Hepatocyte (in vitro differentiated cells): ENCODE measurements around the gene TMPRSS3. TPM values are rescaled to one million over a fixed set of nuclear protein-coding genes. Genes with fewer than 3 reads are reported as not detected.

Source experiments
- DNase-seq: peaks from one replicate; pipeline ENCODE4 v3.0.0-alpha.2; 2016; ENCODE audit warnings: low spot score
- H2AFZ ChIP-seq: fragments of 200-600 bp; sonication (generic); 2 replicates; pipeline ENCODE4 v1.6.0; 2016; ENCODE audit warnings: antibody characterized with exemption, mild to moderate bottlenecking
- H3K27ac ChIP-seq: fragments of 200-600 bp; sonication (generic); 2 replicates; pipeline ENCODE4 v1.5.1; 2016; ENCODE audit warnings: mild to moderate bottlenecking
- H3K27me3 ChIP-seq: fragments of 200-600 bp; sonication (generic); 2 replicates; pipeline ENCODE4 v1.6.1; 2016
- H3K36me3 ChIP-seq: fragments of 200-600 bp; sonication (generic); replicated peaks from 2 replicates; pipeline ENCODE4 v1.5.1; 2016; ENCODE audit warnings: low read depth; ENCODE audit not compliant: insufficient read depth
- H3K4me1 ChIP-seq: fragments of 200-600 bp; sonication (generic); 2 replicates; pipeline ENCODE4 v1.5.1; 2016; ENCODE audit warnings: mild to moderate bottlenecking, moderate library complexity; ENCODE audit not compliant: insufficient read depth
- H3K4me2 ChIP-seq: fragments of 200-600 bp; sonication (generic); 2 replicates; pipeline ENCODE4 v1.6.0; 2016
- H3K4me3 ChIP-seq: fragments of 200-600 bp; sonication (generic); 2 replicates; pipeline ENCODE4 v1.5.1; 2016; ENCODE audit warnings: mild to moderate bottlenecking
- H3K79me2 ChIP-seq: fragments of 200-600 bp; sonication (generic); 2 replicates; pipeline ENCODE4 v1.6.0; 2017; ENCODE audit warnings: mild to moderate bottlenecking
- H3K9me2 ChIP-seq: fragments of 200-600 bp; sonication (generic); replicated peaks from 2 replicates; pipeline ENCODE4 v1.6.0; 2017; ENCODE audit warnings: mild to moderate bottlenecking; ENCODE audit not compliant: insufficient read depth
- H3K9me3 ChIP-seq: fragments of 200-600 bp; sonication (generic); 2 replicates; pipeline ENCODE4 v1.5.1; 2016; ENCODE audit warnings: low read depth, mild to moderate bottlenecking
- H4K20me1 ChIP-seq: fragments of 200-600 bp; sonication (generic); 2 replicates; pipeline ENCODE4 v1.6.0; 2016; ENCODE audit warnings: mild to moderate bottlenecking; ENCODE audit not compliant: insufficient read depth, poor library complexity, severe bottlenecking
- CTCF ChIP-seq: fragments of 200-600 bp; sonication (generic); IDR thresholded peaks from 2 replicates; pipeline ENCODE4 v1.5.1; 2016; ENCODE audit warnings: antibody characterized with exemption, mild to moderate bottlenecking; ENCODE audit not compliant: poor library complexity
- EZH2 ChIP-seq: fragments of 200-600 bp; sonication (generic); IDR thresholded peaks from 2 replicates; pipeline ENCODE4 v1.6.1; 2016; ENCODE audit warnings: antibody characterized with exemption, mild to moderate bottlenecking, borderline replicate concordance
- EZH2phosphoT487 ChIP-seq: fragments of 200-600 bp; sonication (generic); IDR thresholded peaks from one replicate; pipeline ENCODE4 v1.6.1; 2018; ENCODE audit warnings: antibody characterized with exemption, mild to moderate bottlenecking, low read depth, moderate library complexity; ENCODE audit not compliant: unreplicated experiment, severe bottlenecking
- whole genome bisulfite sequencing: methylation state at CpG from one replicate; pipeline ENCODE4 v1.1.6; 2016; ENCODE audit warnings: low lambda C conversion rate; ENCODE audit errors: missing lambda C conversion rate; 5-methylcytosine and 5-hydroxymethylcytosine counted together
- polyA plus RNA-seq: library from polyadenylated mRNA; unstranded; fragments of >200 nt; fragmentation: Nextera tagmentation; extraction: Ambion mirVana; gene quantifications from 2 replicates; pipeline ENCODE4 v1.2.1, GENCODE V29; 2016
- total RNA-seq: library from RNA; depleted of rRNA; stranded (reverse); fragments of >200 nt; gene quantifications from 2 replicates; pipeline ENCODE4 v1.2.3, GENCODE V29; 2014

TMPRSS3 gene
- total and polyA plus RNA-seq, 2 experiments from 2014 or later, result 1.4 to 1.7 TPM

DNA sequence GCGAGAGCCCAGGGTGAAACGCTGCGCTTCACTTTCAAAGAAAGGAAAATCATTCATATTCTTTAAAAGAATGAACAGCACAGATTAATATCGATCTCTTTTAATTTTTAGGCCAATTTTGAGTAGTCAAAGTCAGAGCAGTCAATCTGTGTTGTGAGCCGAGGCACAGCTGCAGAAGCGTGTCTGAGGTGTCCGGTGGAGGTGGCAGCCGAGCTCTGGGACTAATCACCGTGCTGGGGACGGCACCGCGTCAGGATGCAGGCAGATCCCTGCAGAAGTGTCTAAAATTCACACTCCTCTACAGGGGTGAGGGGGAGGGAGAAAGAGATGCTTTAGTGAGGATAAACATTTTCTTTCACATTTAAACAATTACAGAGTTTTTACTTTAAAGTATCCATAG, 33.7 kb downstream of the TMPRSS3 start:
- Histone ChIP-seq H3K9me2 (no peaks in the 10 kb centered on the region), H3K27me3 (no peaks in the 10 kb centered on the region), H4K20me1 (no peaks in the 10 kb centered on the region), H3K4me2 (no peak overlapping the region), H3K4me3 (no peak overlapping the region), H3K36me3 (no peaks in the 10 kb centered on the region), H3K9me3 (no peaks in the 10 kb centered on the region), H3K27ac (no peak overlapping the region), H3K4me1 (peaks cover 9% of the 10 kb centered on the region), H3K79me2 (no peaks in the 10 kb centered on the region), H2AFZ (no peak overlapping the region)
- no peak for DNase-seq
- no peak for TF ChIP-seq EZH2
- TF ChIP-seq EZH2phosphoT487, result no peak
- TF ChIP-seq CTCF, result no peak
- 90% methylated on average over 12 of the region's 12 CpGs for WGBS

- no peak for DNase-seq
- Histone ChIP-seq H2AFZ (no peak overlapping the region), H4K20me1 (no peaks in the 10 kb centered on the region), H3K4me3 (no peak overlapping the region), H3K79me2 (no peaks in the 10 kb centered on the region), H3K27ac (no peak overlapping the region), H3K27me3 (no peaks in the 10 kb centered on the region), H3K9me2 (no peaks in the 10 kb centered on the region), H3K4me2 (no peak overlapping the region), H3K9me3 (no peaks in the 10 kb centered on the region), H3K36me3 (no peaks in the 10 kb centered on the region), H3K4me1 (peaks cover 4% of the 10 kb centered on the region)
- 66% methylated on average over 7 of the region's 7 CpGs for WGBS
- no peak for TF ChIP-seq EZH2
- TF ChIP-seq EZH2phosphoT487, result no peak
- TF ChIP-seq CTCF, result no peak
These were observed 34.6 kb downstream of the TMPRSS3 start for GRCh38 chr21:42361286-42361685.

GRCh38 chr21:42360317-42360716, 35.5 kb downstream of the TMPRSS3 start:
- Histone ChIP-seq H3K4me1 (no peaks in the 10 kb centered on the region), H3K9me2 (no peaks in the 10 kb centered on the region), H3K36me3 (no peaks in the 10 kb centered on the region), H3K4me3 (no peak overlapping the region), H3K4me2 (no peak overlapping the region), H2AFZ (no peak overlapping the region), H4K20me1 (no peaks in the 10 kb centered on the region), H3K9me3 (no peaks in the 10 kb centered on the region), H3K79me2 (no peaks in the 10 kb centered on the region), H3K27ac (no peak overlapping the region), H3K27me3 (no peaks in the 10 kb centered on the region)
- TF ChIP-seq CTCF (no peak), EZH2phosphoT487 (no peak), EZH2 (no peak)
- WGBS, result 70% methylated on average over 2 of the region's 2 CpGs
- DNase-seq, result no peak

DNA sequence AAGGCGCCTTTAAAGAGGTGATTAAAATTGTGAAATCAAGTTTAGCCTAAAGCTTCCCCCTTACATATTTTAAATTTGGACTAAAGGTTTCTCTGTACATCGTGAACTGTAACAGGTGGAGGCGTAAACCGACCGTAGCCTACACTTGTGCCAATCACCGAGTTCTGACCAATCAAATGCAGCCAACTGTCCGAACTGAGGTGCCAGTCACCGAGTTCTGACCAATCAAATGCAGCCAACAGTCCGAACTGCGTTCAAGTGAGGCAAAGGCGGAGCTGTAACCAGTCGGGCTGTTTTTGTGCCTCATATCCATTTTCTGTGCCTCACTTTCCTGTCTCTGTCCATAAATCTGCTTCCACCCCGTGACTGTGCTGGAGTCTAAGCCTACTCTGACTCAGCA, 36.9 kb downstream of the TMPRSS3 start:
- no peaks in the 10 kb centered on the region for H3K9me2 ChIP-seq
- DNase-seq, result no peak

More for the DNA sequence above, 36.9 kb downstream of the TMPRSS3 start:
- no peak overlapping the region for H3K4me2 ChIP-seq
- H3K27ac ChIP-seq, result no peak overlapping the region
- no peak overlapping the region for H2AFZ ChIP-seq
- no peaks in the 10 kb centered on the region for H3K9me3 ChIP-seq
- no peaks in the 10 kb centered on the region for H4K20me1 ChIP-seq
- TF ChIP-seq EZH2 (no peak), EZH2phosphoT487 (no peak), CTCF (no peak)
- no peaks in the 10 kb centered on the region for H3K27me3 ChIP-seq
- H3K4me1 ChIP-seq, result no peaks in the 10 kb centered on the region
- WGBS, result 85% methylated on average over 13 of the region's 13 CpGs
- no peaks in the 10 kb centered on the region for H3K79me2 ChIP-seq
- no peak overlapping the region for H3K4me3 ChIP-seq
- no peaks in the 10 kb centered on the region for H3K36me3 ChIP-seq
